Small intestine (tissue), 7 donors: ENCODE results near the gene HS3ST5. TPM values are rescaled to one million over a fixed set of nuclear protein-coding genes. Genes with fewer than 3 reads are reported as not detected.
"Not testable (repeated sequence)": the region's sequence is repeated elsewhere in the genome, so short reads cannot be mapped to it uniquely, and the experiment has no call there.

Source experiments
- DNase-seq, 2 donors: peaks; one replicate each; pipeline versions ENCODE4 v3.0.0 to v3.0.0-alpha.2; 2013
- FAIRE-seq: peaks from 2 replicates; lab custom pipeline; 2012; peaks lifted over from hg19 to GRCh38; lab: Jason Lieb, UNC
- H3K27ac ChIP-seq, 3 donors: one replicate each; pipeline ENCODE4 v1.5.1; 2013; ENCODE audit warnings: low read length in 2 of 3, mild to moderate bottlenecking in 2 of 3, control low read depth in 1 of 3, inconsistent platforms in 1 of 3, low read depth in 1 of 3, moderate library complexity in 1 of 3
- H3K27me3 ChIP-seq, 3 donors: one replicate each; pipeline ENCODE4 v1.6.1; 2013; ENCODE audit warnings: low read length in 3 of 3, inconsistent platforms in 1 of 3; ENCODE audit not compliant: control insufficient read depth in 3 of 3, insufficient read depth in 3 of 3
- H3K36me3 ChIP-seq, 3 donors: one replicate each; pipeline ENCODE4 v1.6.1; 2013; ENCODE audit warnings: low read length in 3 of 3, inconsistent platforms in 1 of 3, low read depth in 1 of 3, mild to moderate bottlenecking in 1 of 3, moderate library complexity in 1 of 3; ENCODE audit not compliant: control insufficient read depth in 3 of 3, insufficient read depth in 2 of 3
- H3K4me1 ChIP-seq, 3 donors: one replicate each; pipeline ENCODE4 v1.6.1; 2013; ENCODE audit warnings: low read length in 2 of 3, inconsistent platforms in 1 of 3, low read depth in 1 of 3, mild to moderate bottlenecking in 1 of 3, moderate library complexity in 1 of 3; ENCODE audit not compliant: control insufficient read depth in 3 of 3, insufficient read depth in 2 of 3
- H3K4me3 ChIP-seq, 3 donors: one replicate each; pipeline ENCODE4 v1.5.1; 2013; ENCODE audit warnings: low read length in 3 of 3, control low read depth in 1 of 3, inconsistent platforms in 1 of 3, low read depth in 1 of 3, mild to moderate bottlenecking in 1 of 3, moderate library complexity in 1 of 3
- H3K9me3 ChIP-seq, 2 donors: one replicate each; pipeline ENCODE4 v1.6.1; 2013; ENCODE audit warnings: low read depth in 1 of 2, low read length in 1 of 2; ENCODE audit not compliant: control insufficient read depth in 2 of 2, insufficient read depth in 1 of 2
- WGBS, 3 donors: extraction: QIAGEN DNeasy Blood & Tissue Kit; methylation state at CpG; one replicate each; pipeline ENCODE4 v1.1.7; 2013; 5-methylcytosine and 5-hydroxymethylcytosine counted together
- polyA plus RNA-seq, 4 donors: library from polyadenylated mRNA; stranded (reverse) in 3 of 4; unstranded in 1 of 4; fragments of 200-250 nt in 3 of 4; fragments of 120-200 nt in 1 of 4; gene quantifications; one replicate each; pipeline versions ENCODE4 v1.2.1 to v1.2.3, GENCODE V29; 2013
- donor health status: healthy with polysubstance abuse.
- donor health status: control.
- donor health status: control.
- donor health status: Bipolar disorder and iron deficiency.
- donor health status: healthy.

The HS3ST5 gene
- polyA plus RNA-seq, 4 donors: 0.46 to 0.92 TPM; not detected in 2

DNA sequence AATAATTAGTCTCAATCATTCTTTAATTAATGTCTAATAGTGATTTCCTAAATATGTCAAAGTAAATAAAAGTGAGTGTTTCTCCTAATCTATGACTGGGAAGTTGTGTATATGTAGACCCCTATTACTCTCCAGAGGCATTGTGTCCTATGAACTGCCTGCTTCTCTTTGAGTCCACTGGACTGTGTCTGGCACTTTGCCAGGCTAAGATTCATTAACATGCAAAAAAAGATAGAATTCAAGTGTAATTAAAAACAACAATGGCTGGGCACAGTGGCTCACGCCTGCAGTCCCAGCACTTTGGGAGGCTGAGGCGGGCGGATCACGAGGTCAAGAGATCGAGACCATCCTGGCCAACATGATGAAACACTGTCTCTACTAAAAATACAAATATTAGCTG lies 298.3 kb downstream of the HS3ST5 start:
- not testable (repeated sequence) for H3K27me3 ChIP-seq, DNase-seq, FAIRE-seq, H3K4me1 ChIP-seq, H3K4me3 ChIP-seq, H3K36me3 ChIP-seq, H3K27ac ChIP-seq, H3K9me3 ChIP-seq
- WGBS, 3 donors: 91 to 99% (median 93%) methylated on average over 5 of the region's 5 CpGs

DNA sequence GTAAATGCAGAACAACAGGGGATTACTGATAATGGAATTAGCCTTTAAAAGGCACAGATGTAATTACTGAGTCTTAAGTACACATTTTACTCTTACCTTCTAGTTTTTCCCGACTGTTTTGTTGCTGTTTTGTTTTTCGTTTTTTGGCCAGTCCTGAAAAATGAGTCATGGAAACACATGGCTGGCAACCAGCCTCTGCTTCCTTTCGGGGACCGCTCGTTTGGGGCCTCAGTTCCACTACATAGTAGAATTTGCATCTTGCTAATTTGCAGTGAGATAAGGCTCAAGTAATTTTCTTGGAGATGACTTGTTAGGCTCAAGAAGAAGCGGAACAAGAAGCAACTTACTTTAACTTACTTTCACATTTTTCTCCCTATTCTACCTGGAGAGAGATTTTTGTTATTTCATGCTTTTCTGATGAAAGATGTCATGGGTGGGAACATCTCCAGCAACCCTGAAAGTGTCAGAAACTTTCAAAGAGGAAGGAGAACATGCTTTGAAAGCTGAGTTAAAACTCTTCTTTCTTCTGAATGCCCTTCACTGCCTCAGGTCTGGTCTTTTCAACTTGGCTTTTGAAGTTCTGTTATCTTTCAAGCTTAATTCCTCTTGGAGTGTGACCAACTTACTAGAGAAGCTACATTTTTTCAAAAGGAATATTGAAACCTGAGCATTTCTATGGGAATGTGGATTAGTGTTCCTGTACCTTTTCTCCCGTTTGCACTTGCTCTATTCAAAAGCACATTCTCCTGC lies 300.4 kb downstream of the HS3ST5 start:
- WGBS, 3 donors: 69 to 71% (median 71%) methylated on average over 7 of the region's 7 CpGs
- Histone ChIP-seq H3K36me3 (no peaks in the 10 kb centered on the region), H3K9me3 (no peaks in the 10 kb centered on the region), H3K4me1 (no peaks in the 10 kb centered on the region), H3K4me3 (no peak overlapping the region), H3K27me3 (no peaks in the 10 kb centered on the region), H3K27ac (no peak overlapping the region)
- DNase-seq: no peak
- no peak for FAIRE-seq

DNA sequence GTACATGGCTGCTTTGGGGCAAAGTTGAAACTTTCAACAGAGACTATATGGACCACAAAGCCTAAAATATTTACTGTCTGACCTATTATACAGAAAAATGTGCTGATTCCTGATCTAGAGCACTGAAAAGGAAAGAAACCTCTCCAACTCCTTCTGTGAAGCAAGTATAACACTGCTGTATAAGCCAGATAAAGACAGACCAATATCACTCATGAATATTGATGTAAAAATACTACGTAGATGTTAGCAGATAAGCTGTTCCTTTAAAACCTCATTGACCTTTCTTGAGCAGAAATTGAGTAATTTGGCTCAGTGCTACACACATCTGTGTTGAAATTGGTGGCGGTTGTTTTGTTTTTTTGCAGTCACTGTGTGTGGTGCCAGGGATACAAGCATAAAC lies 302.0 kb downstream of the HS3ST5 start:
- no peak for DNase-seq
- no peak overlapping the region for H3K27ac ChIP-seq
- no peak for FAIRE-seq
- no peaks in the 10 kb centered on the region for H3K27me3 ChIP-seq
- no peaks in the 10 kb centered on the region for H3K9me3 ChIP-seq
- WGBS, 3 donors: 71 to 87% (median 72%) methylated on average over 2 of the region's 2 CpGs
- no peaks in the 10 kb centered on the region for H3K36me3 ChIP-seq
- H3K4me3 ChIP-seq: no peak overlapping the region
- H3K4me1 ChIP-seq: no peaks in the 10 kb centered on the region

DNA sequence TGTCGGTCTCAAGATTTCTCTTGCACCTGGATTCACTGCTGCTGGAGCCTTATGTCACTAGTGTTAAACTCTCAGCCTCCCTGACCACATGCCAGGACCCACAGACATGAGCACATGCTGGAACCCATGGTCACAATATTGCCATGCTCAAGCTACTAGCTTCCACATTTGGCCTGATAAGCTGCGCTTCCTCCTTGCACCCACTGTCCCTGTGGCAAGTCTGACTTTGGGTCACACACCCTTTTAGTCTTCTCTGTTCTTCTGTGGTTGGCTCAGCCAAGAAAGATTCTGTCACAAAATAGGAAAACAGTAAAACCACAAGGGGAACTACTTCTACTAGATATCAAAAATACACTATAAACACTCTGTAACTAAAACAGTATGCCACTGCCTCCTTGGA lies 303.0 kb downstream of the HS3ST5 start:
- Histone ChIP-seq H3K4me1 (no peaks in the 10 kb centered on the region), H3K9me3 (no peaks in the 10 kb centered on the region), H3K4me3 (no peak overlapping the region), H3K36me3 (no peaks in the 10 kb centered on the region), H3K27me3 (no peaks in the 10 kb centered on the region), H3K27ac (no peak overlapping the region)
- whole genome bisulfite sequencing, 3 donors: 70 to 100% (median 92%) methylated on average over 2 of the region's 2 CpGs
- FAIRE-seq (no peak), DNase-seq (no peak)

GRCh38 chr6:114033606-114034005 lies 309.2 kb downstream of the HS3ST5 start:
- Histone ChIP-seq H3K27ac (no peak overlapping the region), H3K4me1 (no peaks in the 10 kb centered on the region), H3K36me3 (no peaks in the 10 kb centered on the region), H3K4me3 (no peak overlapping the region), H3K9me3 (no peaks in the 10 kb centered on the region), H3K27me3 (no peaks in the 10 kb centered on the region)
- DNase-seq (no peak), FAIRE-seq (no peak)

- FAIRE-seq: no peak
- Histone ChIP-seq H3K36me3 (no peaks in the 10 kb centered on the region), H3K27ac (no peak overlapping the region), H3K9me3 (no peaks in the 10 kb centered on the region), H3K27me3 (no peaks in the 10 kb centered on the region), H3K4me3 (no peak overlapping the region), H3K4me1 (no peaks in the 10 kb centered on the region)
- WGBS, 3 donors: 57 to 90% (median 71%) methylated on average over 3 of the region's 3 CpGs
- DNase-seq: no peak
Observed at GRCh38 chr6:114032721-114033120, 310.1 kb downstream of the HS3ST5 start.

GRCh38 chr6:114030767-114031166 lies 312.1 kb downstream of the HS3ST5 start:
- H3K4me3 ChIP-seq: no peak overlapping the region
- no peaks in the 10 kb centered on the region for H3K4me1 ChIP-seq
- DNase-seq (peak in 1 of 2 donors; percentile 9), FAIRE-seq (no peak)
- no peaks in the 10 kb centered on the region for H3K27me3 ChIP-seq
- H3K36me3 ChIP-seq: no peaks in the 10 kb centered on the region
- H3K9me3 ChIP-seq: no peaks in the 10 kb centered on the region
- WGBS, 3 donors: 46 to 65% (median 65%) methylated on average over 6 of the region's 6 CpGs
- H3K27ac ChIP-seq: no peak overlapping the region

DNA sequence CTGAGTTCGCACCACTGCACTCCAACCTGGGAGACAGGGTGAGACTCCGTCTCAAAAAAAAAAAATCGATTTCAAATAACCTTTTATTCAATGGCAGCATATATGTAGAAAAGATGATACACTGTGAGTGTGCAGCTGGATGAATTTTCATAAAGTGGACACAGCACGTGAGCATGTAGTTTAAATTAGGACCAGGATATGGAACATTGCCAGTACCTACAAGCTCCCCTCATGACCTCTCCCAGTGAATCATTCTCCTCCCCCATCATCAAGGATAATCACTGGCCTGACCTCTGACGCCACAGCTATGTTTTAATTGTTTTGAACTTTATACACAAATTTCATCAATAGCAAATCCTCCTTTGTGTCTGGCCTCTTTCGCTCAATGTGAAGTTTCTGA lies 318.1 kb downstream of the HS3ST5 start:
- H3K27ac ChIP-seq: no peak overlapping the region
- FAIRE-seq: no peak
- DNase-seq: no peak
- H3K9me3 ChIP-seq: no peaks in the 10 kb centered on the region
- H3K36me3 ChIP-seq: no peaks in the 10 kb centered on the region
- no peak overlapping the region for H3K4me3 ChIP-seq
- 78 to 85% (median 84%) methylated on average over 6 of the region's 6 CpGs for WGBS, 3 donors
- no peaks in the 10 kb centered on the region for H3K4me1 ChIP-seq
- H3K27me3 ChIP-seq: no peaks in the 10 kb centered on the region

GRCh38 chr6:114020196-114020595 lies 322.6 kb downstream of the HS3ST5 start:
- WGBS, 3 donors: 92 to 95% (median 93%) methylated on average over 15 of the region's 15 CpGs
- no peak for DNase-seq
- Histone ChIP-seq H3K27me3 (no peaks in the 10 kb centered on the region), H3K4me3 (no peak overlapping the region), H3K27ac (no peak overlapping the region), H3K4me1 (no peaks in the 10 kb centered on the region), H3K36me3 (no peaks in the 10 kb centered on the region), H3K9me3 (no peaks in the 10 kb centered on the region)
- no peak for FAIRE-seq
